Mucosa of rectum (tissue), 2 donors: ENCODE results near the gene SLC49A3.
A peak's percentile ranks its signal among the peaks of the same experiment; 100 is the strongest.
"Not testable (repeated sequence)": the region's sequence is repeated elsewhere in the genome, so short reads cannot be mapped to it uniquely, and the experiment has no call there.

Source experiments
- H3K27ac ChIP-seq, 2 donors: one replicate each; pipeline ENCODE4 v1.7.0; 2013; ENCODE audit warnings: inconsistent platforms in 2 of 2, low read depth in 2 of 2, low read length in 2 of 2
- H3K27me3 ChIP-seq, 2 donors: one replicate each; pipeline ENCODE4 v1.7.0; 2013; ENCODE audit warnings: low read length in 2 of 2; ENCODE audit not compliant: control insufficient read depth in 2 of 2, insufficient read depth in 2 of 2
- H3K36me3 ChIP-seq, 2 donors: one replicate each; pipeline ENCODE4 v1.7.0; 2013; ENCODE audit warnings: low read length in 2 of 2; ENCODE audit not compliant: control insufficient read depth in 2 of 2, insufficient read depth in 2 of 2
- H3K4me1 ChIP-seq, 2 donors: one replicate each; pipeline ENCODE4 v1.7.0; 2013; ENCODE audit warnings: low read length in 2 of 2, mild to moderate bottlenecking in 1 of 2; ENCODE audit not compliant: control insufficient read depth in 2 of 2, insufficient read depth in 2 of 2
- H3K4me3 ChIP-seq, 2 donors: one replicate each; pipeline ENCODE4 v1.7.0; 2013; ENCODE audit warnings: low read length in 2 of 2
- H3K9ac ChIP-seq, 2 donors: one replicate each; pipeline ENCODE4 v1.7.0; 2013; ENCODE audit warnings: low read length in 2 of 2, low read depth in 1 of 2, mild to moderate bottlenecking in 1 of 2
- H3K9me3 ChIP-seq, 2 donors: one replicate each; pipeline ENCODE4 v1.7.0; 2013; ENCODE audit warnings: low read length in 2 of 2; ENCODE audit not compliant: control insufficient read depth in 2 of 2
- donor health status: healthy.
- donor health status: Normal muscosa, but diverticular disease.

SLC49A3 gene

GRCh38 chr4:710916-711315 is 22.0 kb upstream of the SLC49A3 start:
- no peak overlapping the region for H3K27ac ChIP-seq
- H3K36me3 ChIP-seq, result peaks cover 0 to 5% of the 10 kb centered on the region in 2 donors
- no peak overlapping the region for H3K9ac ChIP-seq
- H3K4me3 ChIP-seq, result no peak overlapping the region
- peaks cover 10 to 15% of the 10 kb centered on the region in 2 donors for H3K4me1 ChIP-seq
- no peaks in the 10 kb centered on the region for H3K9me3 ChIP-seq
- no peaks in the 10 kb centered on the region for H3K27me3 ChIP-seq

DNA sequence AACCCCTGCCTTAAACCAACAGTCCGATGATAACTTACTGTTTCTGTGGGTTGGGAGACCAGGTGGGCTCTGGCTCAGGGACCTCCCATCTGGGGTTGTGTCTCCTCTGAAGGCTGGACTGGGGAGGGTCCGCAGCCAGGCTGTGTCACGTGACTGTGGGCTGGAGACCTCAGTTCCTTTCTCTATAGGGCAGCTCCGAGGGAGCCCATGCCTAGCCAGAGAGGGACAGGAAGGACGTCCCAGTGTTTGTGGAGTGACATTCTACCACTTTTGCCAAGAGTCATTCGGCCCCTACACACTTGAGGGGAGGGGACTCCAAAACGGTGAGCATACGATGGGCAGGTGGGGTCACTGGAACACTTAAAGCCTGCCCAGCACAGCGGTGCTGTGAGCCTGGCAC is 21.2 kb upstream of the SLC49A3 start:
- Histone ChIP-seq H3K4me1 (peaks cover 14 to 17% of the 10 kb centered on the region in 2 donors), H3K27ac (no peak overlapping the region), H3K36me3 (peaks cover 0 to 5% of the 10 kb centered on the region in 2 donors), H3K27me3 (no peaks in the 10 kb centered on the region), H3K9me3 (no peaks in the 10 kb centered on the region), H3K4me3 (no peak overlapping the region), H3K9ac (no peak overlapping the region)

DNA sequence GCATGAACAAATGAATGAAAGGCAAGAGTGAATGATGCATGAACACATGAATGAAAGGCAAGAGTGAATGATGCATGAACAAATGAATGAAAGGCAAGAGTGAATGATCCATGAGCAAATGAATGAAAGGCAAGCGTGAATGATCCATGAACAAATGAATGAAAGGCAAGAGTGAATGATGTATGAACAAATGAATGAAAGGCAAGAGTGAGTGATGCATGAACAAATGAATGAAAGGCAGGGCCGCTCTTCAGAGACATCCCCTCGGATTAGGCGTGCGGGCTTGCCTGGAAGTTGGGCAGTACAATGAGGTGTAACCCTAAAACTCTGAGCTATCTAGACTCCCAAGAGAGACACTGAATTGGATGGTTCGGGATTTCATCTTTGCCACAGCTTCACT is 20.4 kb upstream of the SLC49A3 start:
- peaks cover 0 to 4% of the 10 kb centered on the region in 2 donors for H3K36me3 ChIP-seq
- H3K4me1 ChIP-seq, result peaks cover 16 to 17% of the 10 kb centered on the region in 2 donors
- no peaks in the 10 kb centered on the region for H3K9me3 ChIP-seq
- no peak overlapping the region for H3K9ac ChIP-seq
- H3K4me3 ChIP-seq, result no peak overlapping the region
- H3K27ac ChIP-seq, result no peak overlapping the region
- H3K27me3 ChIP-seq, result no peaks in the 10 kb centered on the region

DNA sequence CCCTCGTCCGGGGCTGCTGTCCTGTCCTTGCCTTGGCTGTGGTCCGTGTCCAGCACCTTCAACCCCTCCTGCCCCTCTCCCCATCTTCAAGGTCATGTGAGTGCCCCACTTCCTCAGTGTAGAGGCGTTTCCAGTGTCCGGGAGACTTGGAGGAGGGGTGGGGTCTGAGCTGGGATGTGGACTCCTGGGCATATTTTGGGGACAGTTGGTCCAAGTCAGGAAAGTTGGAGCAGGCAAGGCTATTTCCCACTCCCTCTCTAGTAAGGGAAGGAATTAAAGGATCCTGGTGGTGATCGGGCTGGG is 19.6 kb upstream of the SLC49A3 start:
- H3K36me3 ChIP-seq, result no peaks in the 10 kb centered on the region
- no peaks in the 10 kb centered on the region for H3K9me3 ChIP-seq
- no peak overlapping the region for H3K9ac ChIP-seq
- no peaks in the 10 kb centered on the region for H3K27me3 ChIP-seq
- no peak overlapping the region for H3K27ac ChIP-seq
- H3K4me1 ChIP-seq, result peaks cover 16 to 17% of the 10 kb centered on the region in 2 donors
- no peak overlapping the region for H3K4me3 ChIP-seq

- H3K4me3 ChIP-seq, result no peak overlapping the region
- peaks cover 16 to 17% of the 10 kb centered on the region in 2 donors for H3K4me1 ChIP-seq
- no peaks in the 10 kb centered on the region for H3K9me3 ChIP-seq
- H3K27me3 ChIP-seq, result no peaks in the 10 kb centered on the region
- H3K27ac ChIP-seq, result no peak overlapping the region
- no peaks in the 10 kb centered on the region for H3K36me3 ChIP-seq
- no peak overlapping the region for H3K9ac ChIP-seq
Measured at GRCh38 chr4:707929-708630, 19.1 kb upstream of the SLC49A3 start.

DNA sequence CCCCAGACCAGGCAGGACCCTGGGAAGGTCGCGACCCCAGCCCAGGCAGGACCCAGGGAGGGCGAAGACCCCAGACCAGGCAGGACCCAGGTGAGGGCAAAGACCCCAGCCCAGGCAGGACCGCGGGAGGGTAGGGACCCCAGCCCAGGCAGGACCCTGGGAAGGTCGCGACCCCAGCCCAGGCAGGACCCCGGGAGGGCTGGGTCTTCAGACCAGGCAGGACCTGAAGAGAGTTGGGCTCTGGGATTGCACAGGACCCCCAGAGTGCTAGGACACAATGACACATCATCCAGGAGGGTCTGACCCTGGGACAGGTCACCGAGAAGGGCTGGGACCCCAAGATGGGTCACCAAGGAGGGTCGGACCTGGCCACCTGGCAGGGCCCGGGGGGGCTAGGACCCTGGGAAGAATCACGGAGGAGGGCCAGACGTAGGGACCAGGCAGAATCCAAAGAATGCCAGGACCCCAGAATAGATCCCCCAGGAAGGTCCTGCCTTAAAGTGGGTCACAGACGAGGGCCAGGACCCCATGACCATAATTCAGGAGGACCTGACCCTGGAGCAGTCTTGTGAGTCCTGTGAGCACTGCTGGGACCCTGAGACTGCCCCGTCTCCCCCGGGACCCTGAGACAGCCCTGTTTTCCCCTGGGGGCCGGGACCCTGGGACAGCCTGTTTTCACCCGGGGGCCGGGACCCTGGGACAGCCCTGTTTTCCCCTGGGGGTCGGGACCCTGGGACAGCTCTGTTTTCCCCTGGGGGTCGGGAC is 18.1 kb upstream of the SLC49A3 start:
- peak overlapping the region; percentile 24 to 50 for H3K4me3 ChIP-seq
- H3K4me1 ChIP-seq, result peaks cover 16 to 17% of the 10 kb centered on the region in 2 donors
- H3K9me3 ChIP-seq, result no peaks in the 10 kb centered on the region
- H3K9ac ChIP-seq, result peak overlapping the region; percentile 24 to 30
- H3K27ac ChIP-seq, result no peak overlapping the region
- no peaks in the 10 kb centered on the region for H3K27me3 ChIP-seq
- H3K36me3 ChIP-seq, result no peaks in the 10 kb centered on the region

- peaks cover 16 to 17% of the 10 kb centered on the region in 2 donors for H3K4me1 ChIP-seq
- H3K27me3 ChIP-seq, H3K9me3 ChIP-seq, H3K36me3 ChIP-seq: not testable (repeated sequence)
- H3K4me3 ChIP-seq, result peak overlapping the region; percentile 78 to 85
- H3K27ac ChIP-seq, result peak overlapping the region; percentile 68 to 76
- H3K9ac ChIP-seq, result peak overlapping the region; percentile 91 to 96
Measured at GRCh38 chr4:706083-706633, 17.2 kb upstream of the SLC49A3 start.

DNA sequence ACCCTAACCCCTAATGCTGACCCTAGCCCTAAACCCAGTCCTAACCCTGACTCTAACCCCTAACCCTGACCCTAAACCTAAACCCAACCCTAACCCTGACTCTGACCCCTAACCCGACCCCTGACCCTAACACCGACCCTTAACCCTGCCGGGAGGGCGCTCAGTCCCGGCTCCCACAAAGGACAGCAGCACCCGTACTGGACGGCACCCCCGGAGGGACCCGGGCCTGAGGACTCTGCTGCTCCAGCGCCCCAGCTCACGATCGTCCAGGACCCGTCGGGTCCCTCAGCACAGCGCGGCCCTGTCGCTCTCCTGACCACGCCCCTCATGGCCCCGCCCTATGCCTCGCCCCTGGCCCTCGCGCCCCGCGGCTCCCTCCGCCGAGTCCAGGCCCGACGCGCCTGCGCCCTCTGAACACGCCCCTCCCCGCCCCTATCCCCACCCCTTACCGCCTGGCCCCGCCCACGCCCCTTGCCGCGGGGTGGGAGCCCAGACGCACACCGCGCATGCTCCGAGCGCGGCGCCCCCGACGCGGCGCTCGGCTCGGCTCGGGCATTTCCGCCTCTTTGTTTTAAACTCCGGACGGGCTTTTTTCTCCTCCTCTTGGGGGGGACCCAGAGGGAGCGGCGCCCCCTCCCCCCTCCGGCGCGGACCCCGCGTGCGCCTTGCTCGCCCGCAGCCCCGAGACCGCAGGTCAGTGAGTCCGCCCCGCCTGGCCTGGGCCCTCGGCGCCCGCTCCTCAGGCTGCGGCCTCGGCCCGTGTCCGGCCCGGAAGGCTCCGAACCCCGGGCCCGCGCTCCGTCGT is 16.5 kb upstream of the SLC49A3 start, which contains the start of gene PCGF3:
PCGF3 (plus strand) TSS at position 555 of the 805 bp plus-strand sequence. CDS start 27,849 bp downstream, outside the sequence.
- peak within 1 kb of the TSS; percentile 81 to 85 for H3K4me3 ChIP-seq
- peak within 1 kb of the TSS; percentile 91 to 96 for H3K9ac ChIP-seq
- peak within 1 kb of the TSS; percentile 68 to 76 for H3K27ac ChIP-seq
- no peaks in the 10 kb centered on the region for H3K36me3 ChIP-seq
- peaks cover 16 to 17% of the 10 kb centered on the region in 2 donors for H3K4me1 ChIP-seq
- no peaks in the 10 kb centered on the region for H3K27me3 ChIP-seq
- no peaks in the 10 kb centered on the region for H3K9me3 ChIP-seq

DNA sequence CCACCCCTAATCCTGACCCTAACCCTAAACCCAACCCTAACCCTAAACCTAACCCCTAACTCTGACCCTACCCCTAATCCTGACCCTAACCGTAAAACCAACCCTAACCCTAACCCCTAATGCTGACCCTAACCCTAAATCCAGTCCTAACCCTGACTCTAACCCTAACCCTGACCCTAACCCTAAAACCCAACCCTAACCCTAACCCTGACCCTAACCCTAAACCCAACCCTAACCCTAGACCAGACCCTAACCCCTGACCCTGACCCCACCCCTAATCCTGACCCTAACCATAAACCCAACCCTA is 16.0 kb upstream of the SLC49A3 start:
- no peaks in the 10 kb centered on the region for H3K27me3 ChIP-seq
- peak overlapping the region; percentile 68 to 81 for H3K4me3 ChIP-seq
- H3K27ac ChIP-seq, result peak overlapping the region; percentile 50 to 70
- H3K4me1 ChIP-seq, result peaks cover 16 to 17% of the 10 kb centered on the region in 2 donors
- H3K36me3 ChIP-seq, result no peaks in the 10 kb centered on the region
- H3K9ac ChIP-seq, result peak overlapping the region; percentile 73 to 81
- H3K9me3 ChIP-seq, result no peaks in the 10 kb centered on the region
